Neuron (in vitro differentiated cells): ENCODE results near the gene ABLIM2.
"Not testable (repeated sequence)": the region's sequence is repeated elsewhere in the genome, so short reads cannot be mapped to it uniquely, and the experiment has no call there.

Source experiments
- H2AFZ ChIP-seq: one replicate; pipeline ENCODE4 v1.6.1; 2013; ENCODE audit warnings: low read depth, mild to moderate bottlenecking, inconsistent platforms, low read length, moderate library complexity
- H3K27me3 ChIP-seq: one replicate; pipeline ENCODE4 v1.6.1; 2013; ENCODE audit warnings: low read length; ENCODE audit not compliant: insufficient read depth
- H3K36me3 ChIP-seq: one replicate; pipeline ENCODE4 v1.6.1; 2013; ENCODE audit warnings: low read length; ENCODE audit not compliant: insufficient read depth
- H3K4me1 ChIP-seq: one replicate; pipeline ENCODE4 v1.6.1; 2013; ENCODE audit warnings: low read length; ENCODE audit not compliant: insufficient read depth
- H3K4me3 ChIP-seq: 2 replicates; pipeline ENCODE4 v1.5.1; 2013; ENCODE audit warnings: mild to moderate bottlenecking, low read length, moderate library complexity
- H3K9me3 ChIP-seq: one replicate; pipeline ENCODE4 v1.6.1; 2013; ENCODE audit warnings: low read length

ABLIM2 gene

GRCh38 chr4:7960017-7960789 is 198.4 kb downstream of the ABLIM2 start:
- Histone ChIP-seq H3K36me3 (no peaks in the 10 kb centered on the region), H3K4me3 (no peak overlapping the region), H3K4me1 (no peaks in the 10 kb centered on the region), H3K27me3 (peaks cover 11% of the 10 kb centered on the region), H2AFZ (no peak overlapping the region), H3K9me3 (peaks cover 2% of the 10 kb centered on the region)

DNA sequence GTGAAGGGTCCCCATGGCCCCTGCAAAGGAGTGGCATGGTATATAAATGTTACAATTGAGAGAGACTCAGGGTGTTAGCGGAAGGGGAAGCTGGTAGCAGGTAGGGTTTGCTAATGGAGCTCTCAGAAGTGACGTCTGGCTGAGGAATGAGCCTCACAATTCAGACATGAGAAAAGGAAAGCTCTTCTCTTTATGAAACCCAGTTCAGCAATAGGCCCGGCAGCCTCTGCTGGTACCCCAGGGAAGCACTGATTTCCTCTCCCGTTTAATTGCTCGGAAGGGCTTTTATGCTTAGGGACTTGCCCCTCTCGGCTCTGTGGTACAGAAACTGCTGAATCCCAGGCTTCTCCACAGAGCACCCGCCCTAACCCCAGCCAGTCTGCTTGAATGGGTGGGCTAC is 199.5 kb downstream of the ABLIM2 start:
- H2AFZ ChIP-seq = no peak overlapping the region
- peaks cover 2% of the 10 kb centered on the region for H3K9me3 ChIP-seq
- no peaks in the 10 kb centered on the region for H3K4me1 ChIP-seq
- H3K36me3 ChIP-seq = no peaks in the 10 kb centered on the region
- no peak overlapping the region for H3K4me3 ChIP-seq
- peaks cover 8% of the 10 kb centered on the region for H3K27me3 ChIP-seq

GRCh38 chr4:7956934-7957656 is 201.5 kb downstream of the ABLIM2 start:
- Histone ChIP-seq H3K27me3 (peaks cover 8% of the 10 kb centered on the region), H3K4me3 (no peak overlapping the region), H3K9me3 (peaks cover 2% of the 10 kb centered on the region), H3K36me3 (no peaks in the 10 kb centered on the region), H3K4me1 (no peaks in the 10 kb centered on the region), H2AFZ (no peak overlapping the region)

- H3K4me1 ChIP-seq = no peaks in the 10 kb centered on the region
- H3K36me3 ChIP-seq = no peaks in the 10 kb centered on the region
- no peak overlapping the region for H2AFZ ChIP-seq
- peaks cover 8% of the 10 kb centered on the region for H3K27me3 ChIP-seq
- H3K9me3 ChIP-seq = peaks cover 2% of the 10 kb centered on the region
- H3K4me3 ChIP-seq = no peak overlapping the region
Observed at GRCh38 chr4:7956270-7956808, 202.3 kb downstream of the ABLIM2 start.

- Histone ChIP-seq H3K27me3 (peaks cover 8% of the 10 kb centered on the region), H3K4me1 (no peaks in the 10 kb centered on the region), H3K36me3 (no peaks in the 10 kb centered on the region), H3K4me3 (no peak overlapping the region), H2AFZ (no peak overlapping the region), H3K9me3 (peaks cover 2% of the 10 kb centered on the region)
Observed at GRCh38 chr4:7955393-7955792, 203.2 kb downstream of the ABLIM2 start.

DNA sequence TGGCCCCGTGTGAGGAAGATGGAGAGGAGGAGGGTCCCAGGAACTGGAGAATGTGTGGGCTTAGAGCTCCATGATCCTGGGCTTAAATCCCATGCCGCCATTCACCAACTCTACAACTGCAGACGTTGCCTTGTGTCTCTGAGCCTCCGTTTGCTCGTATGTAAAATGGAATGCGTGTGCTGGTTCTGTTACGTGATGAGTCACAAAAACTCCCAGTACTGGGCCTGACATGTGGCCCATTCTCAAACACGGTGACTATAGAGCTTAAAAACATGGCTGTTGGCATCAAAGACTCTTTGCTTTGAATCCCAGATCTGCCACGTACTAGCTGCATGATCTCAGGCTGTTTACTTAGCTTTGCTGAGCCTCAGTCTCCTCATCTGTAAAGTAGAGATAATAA is 206.0 kb downstream of the ABLIM2 start:
- H3K36me3 ChIP-seq = no peaks in the 10 kb centered on the region
- no peak overlapping the region for H2AFZ ChIP-seq
- H3K4me1 ChIP-seq = no peaks in the 10 kb centered on the region
- no peak overlapping the region for H3K4me3 ChIP-seq
- peaks cover 2% of the 10 kb centered on the region for H3K9me3 ChIP-seq
- H3K27me3 ChIP-seq = peaks cover 4% of the 10 kb centered on the region

GRCh38 chr4:7950301-7951092 is 208.1 kb downstream of the ABLIM2 start:
- H2AFZ ChIP-seq = no peak overlapping the region
- H3K9me3 ChIP-seq = no peaks in the 10 kb centered on the region
- H3K27me3 ChIP-seq = no peaks in the 10 kb centered on the region
- no peaks in the 10 kb centered on the region for H3K36me3 ChIP-seq
- no peaks in the 10 kb centered on the region for H3K4me1 ChIP-seq
- H3K4me3 ChIP-seq = no peak overlapping the region

DNA sequence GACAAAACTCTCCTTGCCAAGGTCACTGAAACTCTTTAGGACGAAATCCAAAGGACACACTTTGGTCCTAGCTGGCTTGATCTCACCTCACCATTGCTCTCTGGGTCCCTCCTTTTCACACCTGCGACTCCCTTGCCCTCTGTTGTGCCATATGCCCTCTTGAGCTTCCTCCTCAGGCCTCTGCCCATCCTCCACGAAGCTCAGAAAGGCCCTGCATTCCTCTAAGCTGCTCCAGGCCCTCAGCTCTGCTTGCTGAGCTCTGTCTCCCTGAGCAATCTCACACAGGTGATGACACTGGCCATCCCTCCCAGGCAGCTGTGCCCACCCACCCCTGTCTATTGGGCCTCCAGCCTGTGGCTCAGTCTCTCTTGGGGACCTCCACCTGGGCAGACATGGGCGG is 208.9 kb downstream of the ABLIM2 start:
- no peaks in the 10 kb centered on the region for H3K36me3 ChIP-seq
- H3K9me3 ChIP-seq = no peaks in the 10 kb centered on the region
- H3K4me1 ChIP-seq = no peaks in the 10 kb centered on the region

GRCh38 chr4:7947927-7948326 is 210.7 kb downstream of the ABLIM2 start:
- H3K27me3 ChIP-seq = no peaks in the 10 kb centered on the region
- no peak overlapping the region for H3K4me3 ChIP-seq
- H3K4me1 ChIP-seq = no peaks in the 10 kb centered on the region
- H2AFZ ChIP-seq = no peak overlapping the region
- H3K9me3 ChIP-seq = no peaks in the 10 kb centered on the region
- no peaks in the 10 kb centered on the region for H3K36me3 ChIP-seq

More for the DNA sequence above, 208.9 kb downstream of the ABLIM2 start:
- Histone ChIP-seq H3K27me3 (no peaks in the 10 kb centered on the region), H2AFZ (no peak overlapping the region), H3K4me3 (no peak overlapping the region)

DNA sequence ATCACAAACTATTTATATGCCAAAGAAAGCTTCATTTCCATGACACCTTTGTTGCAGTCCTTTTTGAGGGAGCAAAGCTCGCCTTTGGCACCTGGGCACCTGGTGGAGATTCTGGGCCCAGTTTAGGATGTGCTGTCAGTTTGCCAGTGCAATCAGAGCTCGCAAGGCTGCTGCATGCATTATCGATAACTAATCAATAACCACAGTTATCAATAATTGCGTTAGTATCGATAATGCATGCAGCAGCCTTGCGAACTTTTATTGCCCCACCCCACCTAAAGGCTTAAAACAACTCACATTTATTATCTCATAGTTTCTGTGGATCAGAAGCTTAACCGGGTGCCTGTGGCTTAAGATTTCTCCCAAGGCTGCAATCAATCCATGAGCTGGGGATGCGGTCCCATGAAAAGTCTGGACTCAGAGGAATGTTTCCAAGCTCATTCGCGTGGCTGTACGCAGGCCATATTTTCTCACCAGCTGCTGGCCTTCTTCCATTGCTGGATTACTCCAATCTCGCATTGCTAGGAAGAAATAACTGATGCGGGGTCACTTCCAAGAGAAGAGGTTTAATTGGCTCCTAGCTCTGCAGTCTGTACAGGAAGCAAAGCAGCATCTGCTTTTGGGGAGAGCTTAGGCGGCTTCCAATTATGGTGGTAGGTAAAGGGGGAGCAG is 212.8 kb downstream of the ABLIM2 start:
- Histone ChIP-seq H3K9me3 (no peaks in the 10 kb centered on the region), H3K4me3 (no peak overlapping the region), H3K27me3 (no peaks in the 10 kb centered on the region), H3K36me3 (no peaks in the 10 kb centered on the region), H3K4me1 (no peaks in the 10 kb centered on the region), H2AFZ (no peak overlapping the region)

GRCh38 chr4:7944599-7945220 is 213.9 kb downstream of the ABLIM2 start:
- H3K4me1 ChIP-seq = no peaks in the 10 kb centered on the region
- no peaks in the 10 kb centered on the region for H3K27me3 ChIP-seq
- H2AFZ ChIP-seq = no peak overlapping the region
- no peaks in the 10 kb centered on the region for H3K36me3 ChIP-seq
- no peak overlapping the region for H3K4me3 ChIP-seq
- no peaks in the 10 kb centered on the region for H3K9me3 ChIP-seq

GRCh38 chr4:7943688-7944087 is 214.9 kb downstream of the ABLIM2 start:
- not testable (repeated sequence) for H3K27me3 ChIP-seq, H3K4me1 ChIP-seq, H3K9me3 ChIP-seq, H2AFZ ChIP-seq, H3K4me3 ChIP-seq, H3K36me3 ChIP-seq
